Epithelial cell of proximal tubule (primary cell): ENCODE results near the gene PRSS50. TPM values are rescaled to one million over a fixed set of nuclear protein-coding genes. Genes with fewer than 3 reads are reported as not detected.

Experiments
- DNase-seq: peaks from one replicate; pipeline ENCODE4 v3.0.0-alpha.2; 2011; ENCODE audit warnings: low read depth
- H3K4me3 ChIP-seq: 2 replicates; pipeline ENCODE4 v1.5.1; 2011; ENCODE audit warnings: low read depth, mild to moderate bottlenecking, low read length
- total RNA-seq: library from RNA; depleted of rRNA; stranded (reverse); fragments of >200 nt; gene quantifications from 2 replicates; pipeline ENCODE4 v1.2.3, GENCODE V29; 2015
- TF ChIP-seq, protein P1 (sequence below): conservative IDR thresholded peaks from 2 replicates; pipeline ENCODE4 v1.5.1; 2012; ENCODE audit warnings: low read depth, mild to moderate bottlenecking, low read length

Gene PRSS50
- total RNA-seq, 1 donor from 2014 or later: not detected

DNA sequence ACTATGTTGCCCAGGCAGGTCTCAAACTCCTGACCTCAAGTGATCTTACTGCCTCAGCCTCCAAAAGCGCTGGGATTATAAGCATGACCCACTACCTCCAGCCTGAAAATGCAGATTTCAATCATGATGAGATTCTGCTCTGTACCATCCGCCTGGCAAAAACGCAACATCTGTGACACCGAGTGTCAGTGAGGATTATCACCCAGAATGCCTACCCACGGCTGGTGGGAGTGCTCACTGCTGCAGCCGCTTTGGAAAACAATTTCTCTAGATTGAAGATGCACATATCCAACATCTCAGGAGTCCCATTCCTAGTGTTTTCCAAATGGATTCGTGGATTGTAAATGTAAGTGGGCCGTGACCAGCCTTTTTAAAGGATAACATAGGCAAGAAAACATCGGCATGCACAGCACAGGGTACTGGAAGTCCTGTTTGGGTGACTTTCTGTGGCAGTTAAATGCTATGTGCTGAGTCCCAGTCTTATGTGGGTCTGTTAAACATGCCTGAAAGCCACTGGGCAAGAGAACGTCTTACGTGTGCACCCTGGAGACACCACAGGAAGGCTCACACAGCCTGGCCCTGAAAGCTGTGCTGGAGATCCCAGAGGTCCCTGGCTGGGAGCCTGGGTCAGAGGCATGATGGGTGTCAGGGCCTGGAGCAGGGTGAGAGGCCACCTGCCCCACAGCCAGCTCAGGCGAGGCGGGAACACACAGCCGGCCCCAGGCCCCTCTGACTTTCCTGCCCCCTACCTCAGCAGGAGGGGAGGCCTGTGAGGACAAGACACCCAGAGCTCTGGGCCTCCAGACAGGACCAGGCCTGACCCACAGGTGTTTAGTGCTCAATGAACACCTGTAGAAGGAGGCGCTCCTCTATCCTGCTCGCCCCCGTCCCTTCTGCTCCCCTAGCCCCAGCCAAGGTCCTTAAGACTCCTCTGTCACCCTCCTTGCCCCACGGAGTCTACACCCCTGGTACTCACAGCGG lies 918 bp downstream of the PRSS50 start:
- TF ChIP-seq, protein P1, sequence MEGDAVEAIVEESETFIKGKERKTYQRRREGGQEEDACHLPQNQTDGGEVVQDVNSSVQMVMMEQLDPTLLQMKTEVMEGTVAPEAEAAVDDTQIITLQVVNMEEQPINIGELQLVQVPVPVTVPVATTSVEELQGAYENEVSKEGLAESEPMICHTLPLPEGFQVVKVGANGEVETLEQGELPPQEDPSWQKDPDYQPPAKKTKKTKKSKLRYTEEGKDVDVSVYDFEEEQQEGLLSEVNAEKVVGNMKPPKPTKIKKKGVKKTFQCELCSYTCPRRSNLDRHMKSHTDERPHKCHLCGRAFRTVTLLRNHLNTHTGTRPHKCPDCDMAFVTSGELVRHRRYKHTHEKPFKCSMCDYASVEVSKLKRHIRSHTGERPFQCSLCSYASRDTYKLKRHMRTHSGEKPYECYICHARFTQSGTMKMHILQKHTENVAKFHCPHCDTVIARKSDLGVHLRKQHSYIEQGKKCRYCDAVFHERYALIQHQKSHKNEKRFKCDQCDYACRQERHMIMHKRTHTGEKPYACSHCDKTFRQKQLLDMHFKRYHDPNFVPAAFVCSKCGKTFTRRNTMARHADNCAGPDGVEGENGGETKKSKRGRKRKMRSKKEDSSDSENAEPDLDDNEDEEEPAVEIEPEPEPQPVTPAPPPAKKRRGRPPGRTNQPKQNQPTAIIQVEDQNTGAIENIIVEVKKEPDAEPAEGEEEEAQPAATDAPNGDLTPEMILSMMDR: no peak
- H3K4me3 ChIP-seq: no peak overlapping the region
- DNase-seq: no peak

- TF ChIP-seq, protein P1: no peak
- no peak for DNase-seq
- no peak overlapping the region for H3K4me3 ChIP-seq
These were observed 2.0 kb downstream of the PRSS50 start for GRCh38 chr3:46715507-46716175.

GRCh38 chr3:46714728-46715506 lies 2.8 kb downstream of the PRSS50 start:
- H3K4me3 ChIP-seq: no peak overlapping the region
- TF ChIP-seq, protein P1: no peak
- no peak for DNase-seq

- no peak overlapping the region for H3K4me3 ChIP-seq
- TF ChIP-seq, protein P1: no peak
- no peak for DNase-seq
These were observed 3.6 kb downstream of the PRSS50 start for GRCh38 chr3:46713898-46714552.

DNA sequence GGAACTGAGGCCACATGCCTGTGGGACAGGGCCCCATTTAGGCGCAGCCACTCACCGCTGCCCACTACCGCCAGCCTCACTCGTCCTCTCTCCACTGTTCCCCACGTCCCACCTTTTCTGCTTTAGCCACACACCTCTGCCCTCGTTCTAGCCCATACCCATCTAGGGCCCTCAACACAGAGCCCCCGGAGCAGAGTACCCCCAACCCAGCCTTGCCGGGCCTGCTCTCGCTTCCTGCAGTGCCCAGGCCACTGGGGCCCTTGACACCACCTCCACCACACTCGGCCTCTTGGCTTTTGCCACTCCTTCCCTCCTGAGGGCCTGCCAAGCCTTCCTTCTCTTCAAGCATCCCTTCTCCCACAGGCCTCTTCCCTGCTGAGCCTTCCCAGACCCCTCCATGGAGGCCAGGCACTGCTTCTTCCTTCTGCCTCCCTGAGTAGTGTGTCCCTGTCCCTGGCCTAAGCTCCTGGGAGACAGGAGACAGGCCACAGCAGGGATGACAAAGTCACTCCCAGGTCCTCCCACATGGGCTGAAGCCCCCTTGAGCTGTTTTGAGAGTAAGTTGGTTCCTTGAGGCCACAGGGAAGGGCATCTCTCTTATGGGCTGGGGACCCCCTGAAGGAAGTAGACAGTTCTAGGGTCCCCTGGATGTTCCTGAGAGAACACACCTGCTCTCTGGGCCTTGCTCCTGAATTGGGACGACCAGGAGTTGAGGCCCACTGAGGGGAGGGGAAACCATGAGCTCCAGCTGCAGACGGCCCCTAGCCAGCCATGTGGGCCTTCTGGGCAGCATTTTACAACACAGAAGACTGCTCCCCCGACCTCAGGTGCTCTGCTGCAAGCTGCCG lies 4.4 kb downstream of the PRSS50 start:
- DNase-seq: no peak

More for the DNA sequence above, 4.4 kb downstream of the PRSS50 start:
- H3K4me3 ChIP-seq: no peak overlapping the region
- TF ChIP-seq, protein P1: no peak
